MM.1S (cell line): ENCODE results near the gene DLEC1.

Experiments
- DNase-seq: peaks from one replicate; pipeline ENCODE4 v3.0.0-alpha.2; 2015
- H2AFZ ChIP-seq: fragments of 300-600 bp; sonication (generic); 2 replicates; pipeline ENCODE4 v1.6.0; 2016; ENCODE audit warnings: antibody characterized with exemption, low read length
- H3F3A ChIP-seq: fragments of 300-600 bp; sonication (generic); 2 replicates; pipeline ENCODE4 v1.6.1; 2016; ENCODE audit warnings: mild to moderate bottlenecking, antibody characterized with exemption, low read length, moderate library complexity, mixed read lengths; ENCODE audit not compliant: insufficient read depth
- H3K27ac ChIP-seq: fragments of 300-600 bp; sonication (generic); 2 replicates; pipeline ENCODE4 v1.5.1; 2016; ENCODE audit warnings: mild to moderate bottlenecking, low read length
- H3K27me3 ChIP-seq: fragments of 300-600 bp; sonication (generic); replicated peaks from 2 replicates; pipeline ENCODE4 v1.6.0; 2016; ENCODE audit warnings: low read length; ENCODE audit not compliant: insufficient read depth
- H3K36me3 ChIP-seq: fragments of 300-600 bp; sonication (generic); replicated peaks from 2 replicates; pipeline ENCODE4 v1.6.1; 2016; ENCODE audit warnings: mild to moderate bottlenecking, low read length, mixed read lengths; ENCODE audit not compliant: insufficient read depth
- H3K4me1 ChIP-seq: fragments of 300-600 bp; sonication (generic); 2 replicates; pipeline ENCODE4 v1.6.1; 2016; ENCODE audit warnings: low read length, mixed read lengths
- H3K4me2 ChIP-seq: fragments of 300-600 bp; sonication (generic); 2 replicates; pipeline ENCODE4 v1.6.0; 2016; ENCODE audit warnings: low read depth, low read length
- H3K4me3 ChIP-seq: fragments of 300-600 bp; sonication (generic); 2 replicates; pipeline ENCODE4 v1.5.1; 2016; ENCODE audit warnings: low read length, mixed read lengths
- H3K79me2 ChIP-seq: fragments of 300-600 bp; sonication (generic); 2 replicates; pipeline ENCODE4 v1.6.1; 2016; ENCODE audit warnings: mixed run types, low read length, mixed read lengths
- H3K9ac ChIP-seq: fragments of 300-600 bp; sonication (generic); 2 replicates; pipeline ENCODE4 v1.6.1; 2016; ENCODE audit warnings: low read length, mixed read lengths
- H3K9me2 ChIP-seq: fragments of 300-600 bp; sonication (generic); replicated peaks from 2 replicates; pipeline ENCODE4 v1.6.1; 2016; ENCODE audit warnings: mild to moderate bottlenecking, low read length, mixed read lengths; ENCODE audit not compliant: insufficient read depth
- H3K9me3 ChIP-seq: fragments of 300-600 bp; sonication (generic); replicated peaks from 2 replicates; pipeline ENCODE4 v1.6.1; 2016; ENCODE audit warnings: mild to moderate bottlenecking, low read length, mixed read lengths; ENCODE audit not compliant: insufficient read depth
- H4K20me1 ChIP-seq: fragments of 300-600 bp; sonication (generic); 2 replicates; pipeline ENCODE4 v1.6.1; 2016; ENCODE audit warnings: mild to moderate bottlenecking, low read length, moderate library complexity, mixed read lengths; ENCODE audit not compliant: insufficient read depth
- CTCF ChIP-seq: fragments of 300-600 bp; sonication (generic); IDR thresholded peaks from 2 replicates; pipeline ENCODE4 v1.5.1; 2016; ENCODE audit warnings: antibody characterized with exemption, low read length, mixed read lengths
- EZH2 ChIP-seq: fragments of 300-600 bp; sonication (generic); optimal IDR thresholded peaks from 2 replicates; pipeline ENCODE3; 2017; ENCODE audit warnings: low read depth, mild to moderate bottlenecking, antibody characterized with exemption, low read length, mixed read lengths
- EZH2phosphoT487 ChIP-seq: fragments of 300-600 bp; sonication (generic); IDR thresholded peaks from 2 replicates; pipeline ENCODE4 v1.6.1; 2018; ENCODE audit warnings: antibody characterized with exemption, low read length

DLEC1 gene

GRCh38 chr3:38154625-38155255 lies 115.7 kb downstream of the DLEC1 start:
- Histone ChIP-seq H3K4me2 (no peak overlapping the region), H3K4me3 (no peak overlapping the region), H3K36me3 (no peaks in the 10 kb centered on the region), H3K9me3 (no peaks in the 10 kb centered on the region), H2AFZ (no peak overlapping the region), H3K79me2 (no peaks in the 10 kb centered on the region), H3K9me2 (no peaks in the 10 kb centered on the region), H3K27me3 (no peaks in the 10 kb centered on the region), H3K9ac (no peak overlapping the region), H3F3A (no peaks in the 10 kb centered on the region), H3K4me1 (no peaks in the 10 kb centered on the region), H4K20me1 (no peaks in the 10 kb centered on the region), H3K27ac (no peak overlapping the region)
- no peak for DNase-seq
- TF ChIP-seq EZH2 (no peak), EZH2phosphoT487 (no peak), CTCF (no peak)

GRCh38 chr3:38155825-38156224 lies 116.8 kb downstream of the DLEC1 start:
- H3K27ac ChIP-seq: no peak overlapping the region

GRCh38 chr3:38157117-38157516 lies 118.1 kb downstream of the DLEC1 start:
- no peaks in the 10 kb centered on the region for H3K79me2 ChIP-seq
- no peaks in the 10 kb centered on the region for H3K36me3 ChIP-seq
- no peak overlapping the region for H3K27ac ChIP-seq
- no peaks in the 10 kb centered on the region for H3K4me1 ChIP-seq
- no peak overlapping the region for H3K4me3 ChIP-seq
- H3F3A ChIP-seq: no peaks in the 10 kb centered on the region
- no peaks in the 10 kb centered on the region for H3K9me2 ChIP-seq
- H3K9me3 ChIP-seq: no peaks in the 10 kb centered on the region
- no peak overlapping the region for H2AFZ ChIP-seq
- no peak for DNase-seq
- TF ChIP-seq CTCF: no peak
- no peak for TF ChIP-seq EZH2
- TF ChIP-seq EZH2phosphoT487: no peak
- H3K27me3 ChIP-seq: no peaks in the 10 kb centered on the region
- H3K9ac ChIP-seq: no peak overlapping the region
- H3K4me2 ChIP-seq: no peak overlapping the region
- no peaks in the 10 kb centered on the region for H4K20me1 ChIP-seq

More at GRCh38 chr3:38155825-38156224, 116.8 kb downstream of the DLEC1 start:
- Histone ChIP-seq H3K9ac (no peak overlapping the region), H2AFZ (no peak overlapping the region), H3K4me1 (no peaks in the 10 kb centered on the region), H3K36me3 (no peaks in the 10 kb centered on the region), H3K4me2 (no peak overlapping the region), H3K9me3 (no peaks in the 10 kb centered on the region), H4K20me1 (no peaks in the 10 kb centered on the region), H3K4me3 (no peak overlapping the region), H3K27me3 (no peaks in the 10 kb centered on the region), H3K79me2 (no peaks in the 10 kb centered on the region), H3K9me2 (no peaks in the 10 kb centered on the region), H3F3A (no peaks in the 10 kb centered on the region)
- TF ChIP-seq EZH2phosphoT487 (no peak), EZH2 (no peak), CTCF (no peak)
- DNase-seq: no peak
